ENCODE results near the gene PATL2.
"Not testable (repeated sequence)": the region's sequence is repeated elsewhere in the genome, so short reads cannot be mapped to it uniquely, and the experiment has no call there.

The PATL2 gene

GRCh38 chr15:44698641-44699040 lies 12.5 kb downstream of the PATL2 start:
- Histone ChIP-seq H3K27me3 (ENCODE audit: control insufficient read depth, insufficient read depth, low read length) (no peaks in the 10 kb centered on the region), H3K36me3 (ENCODE audit: control insufficient read depth, insufficient read depth, low read length) (no peaks in the 10 kb centered on the region), H3K9ac (ENCODE audit: low read length) (no peak overlapping the region), H3K4me3 (ENCODE audit: low read length) (no peak overlapping the region), H3K4me1 (ENCODE audit: control insufficient read depth, insufficient read depth, low read length) (no peaks in the 10 kb centered on the region), H3K9me3 (ENCODE audit: control insufficient read depth, low read length) (no peaks in the 10 kb centered on the region)

GRCh38 chr15:44697014-44697413 lies 14.1 kb downstream of the PATL2 start:
- no peak overlapping the region for H3K9ac ChIP-seq (ENCODE audit: low read length)
- no peak overlapping the region for H3K4me3 ChIP-seq (ENCODE audit: low read length)
- no peaks in the 10 kb centered on the region for H3K36me3 ChIP-seq (ENCODE audit: control insufficient read depth, insufficient read depth, low read length)
- H3K9me3 ChIP-seq (ENCODE audit: control insufficient read depth, low read length) = no peaks in the 10 kb centered on the region
- no peaks in the 10 kb centered on the region for H3K4me1 ChIP-seq (ENCODE audit: control insufficient read depth, insufficient read depth, low read length)
- no peaks in the 10 kb centered on the region for H3K27me3 ChIP-seq (ENCODE audit: control insufficient read depth, insufficient read depth, low read length)

GRCh38 chr15:44695294-44695693 lies 15.8 kb downstream of the PATL2 start:
- no peaks in the 10 kb centered on the region for H3K4me1 ChIP-seq (ENCODE audit: control insufficient read depth, insufficient read depth, low read length)
- H3K36me3 ChIP-seq (ENCODE audit: control insufficient read depth, insufficient read depth, low read length) = no peaks in the 10 kb centered on the region
- no peaks in the 10 kb centered on the region for H3K9me3 ChIP-seq (ENCODE audit: control insufficient read depth, low read length)
- no peak overlapping the region for H3K9ac ChIP-seq (ENCODE audit: low read length)
- H3K27me3 ChIP-seq (ENCODE audit: control insufficient read depth, insufficient read depth, low read length) = no peaks in the 10 kb centered on the region
- H3K4me3 ChIP-seq (ENCODE audit: low read length) = no peak overlapping the region

- H3K9me3 ChIP-seq (ENCODE audit: control insufficient read depth, low read length) = no peaks in the 10 kb centered on the region
- no peaks in the 10 kb centered on the region for H3K27me3 ChIP-seq (ENCODE audit: control insufficient read depth, insufficient read depth, low read length)
- no peak overlapping the region for H3K4me3 ChIP-seq (ENCODE audit: low read length)
- no peaks in the 10 kb centered on the region for H3K36me3 ChIP-seq (ENCODE audit: control insufficient read depth, insufficient read depth, low read length)
- H3K4me1 ChIP-seq (ENCODE audit: control insufficient read depth, insufficient read depth, low read length) = no peaks in the 10 kb centered on the region
- H3K9ac ChIP-seq (ENCODE audit: low read length) = no peak overlapping the region
These were observed 16.7 kb downstream of the PATL2 start for GRCh38 chr15:44694416-44694815.

- Histone ChIP-seq H3K36me3 (ENCODE audit: control insufficient read depth, insufficient read depth, low read length) (no peaks in the 10 kb centered on the region), H3K27me3 (ENCODE audit: control insufficient read depth, insufficient read depth, low read length) (no peaks in the 10 kb centered on the region)
These were observed 18.5 kb downstream of the PATL2 start for GRCh38 chr15:44692659-44693058.

GRCh38 chr15:44690245-44690644 lies 20.9 kb downstream of the PATL2 start:
- not testable (repeated sequence) for H3K27me3 ChIP-seq (ENCODE audit: control insufficient read depth, insufficient read depth, low read length); H3K4me1 ChIP-seq (ENCODE audit: control insufficient read depth, insufficient read depth, low read length); H3K4me3 ChIP-seq (ENCODE audit: low read length); H3K9me3 ChIP-seq (ENCODE audit: control insufficient read depth, low read length); H3K36me3 ChIP-seq (ENCODE audit: control insufficient read depth, insufficient read depth, low read length); H3K9ac ChIP-seq (ENCODE audit: low read length)

More at GRCh38 chr15:44692659-44693058, 18.5 kb downstream of the PATL2 start:
- Histone ChIP-seq H3K4me1 (ENCODE audit: control insufficient read depth, insufficient read depth, low read length) (no peaks in the 10 kb centered on the region), H3K9me3 (ENCODE audit: control insufficient read depth, low read length) (no peaks in the 10 kb centered on the region), H3K9ac (ENCODE audit: low read length) (no peak overlapping the region), H3K4me3 (ENCODE audit: low read length) (no peak overlapping the region)

GRCh38 chr15:44689318-44689717 lies 21.8 kb downstream of the PATL2 start:
- H3K4me3 ChIP-seq (ENCODE audit: low read length) = not testable (repeated sequence)

GRCh38 chr15:44682809-44683682 lies 28.1 kb downstream of the PATL2 start:
- H3K9me3 ChIP-seq (ENCODE audit: control insufficient read depth, low read length); H3K36me3 ChIP-seq (ENCODE audit: control insufficient read depth, insufficient read depth, low read length); H3K27me3 ChIP-seq (ENCODE audit: control insufficient read depth, insufficient read depth, low read length); H3K4me3 ChIP-seq (ENCODE audit: low read length): not testable (repeated sequence)
- peak overlapping the region; percentile 43 for H3K9ac ChIP-seq (ENCODE audit: low read length)
- H3K4me1 ChIP-seq (ENCODE audit: control insufficient read depth, insufficient read depth, low read length) = peaks cover 16% of the 10 kb centered on the region

More at GRCh38 chr15:44689318-44689717, 21.8 kb downstream of the PATL2 start:
- H3K36me3 ChIP-seq (ENCODE audit: control insufficient read depth, insufficient read depth, low read length); H3K9me3 ChIP-seq (ENCODE audit: control insufficient read depth, low read length); H3K4me1 ChIP-seq (ENCODE audit: control insufficient read depth, insufficient read depth, low read length); H3K9ac ChIP-seq (ENCODE audit: low read length); H3K27me3 ChIP-seq (ENCODE audit: control insufficient read depth, insufficient read depth, low read length): not testable (repeated sequence)

- H3K9me3 ChIP-seq (ENCODE audit: control insufficient read depth, low read length) = no peaks in the 10 kb centered on the region
- H3K4me3 ChIP-seq (ENCODE audit: low read length) = no peak overlapping the region
- no peaks in the 10 kb centered on the region for H3K36me3 ChIP-seq (ENCODE audit: control insufficient read depth, insufficient read depth, low read length)
- peaks cover 16% of the 10 kb centered on the region for H3K4me1 ChIP-seq (ENCODE audit: control insufficient read depth, insufficient read depth, low read length)
- H3K27me3 ChIP-seq (ENCODE audit: control insufficient read depth, insufficient read depth, low read length) = no peaks in the 10 kb centered on the region
- H3K9ac ChIP-seq (ENCODE audit: low read length) = no peak overlapping the region
These were observed 28.9 kb downstream of the PATL2 start for GRCh38 chr15:44682211-44682610.

- Histone ChIP-seq H3K4me1 (ENCODE audit: control insufficient read depth, insufficient read depth, low read length) (no peaks in the 10 kb centered on the region), H3K4me3 (ENCODE audit: low read length) (no peak overlapping the region), H3K9ac (ENCODE audit: low read length) (no peak overlapping the region), H3K9me3 (ENCODE audit: control insufficient read depth, low read length) (no peaks in the 10 kb centered on the region), H3K27me3 (ENCODE audit: control insufficient read depth, insufficient read depth, low read length) (no peaks in the 10 kb centered on the region), H3K36me3 (ENCODE audit: control insufficient read depth, insufficient read depth, low read length) (no peaks in the 10 kb centered on the region)
These were observed 34.4 kb downstream of the PATL2 start for GRCh38 chr15:44676676-44677075.

GRCh38 chr15:44675911-44676310 lies 35.2 kb downstream of the PATL2 start:
- Histone ChIP-seq H3K4me1 (ENCODE audit: control insufficient read depth, insufficient read depth, low read length) (no peaks in the 10 kb centered on the region), H3K4me3 (ENCODE audit: low read length) (no peak overlapping the region), H3K9ac (ENCODE audit: low read length) (no peak overlapping the region), H3K36me3 (ENCODE audit: control insufficient read depth, insufficient read depth, low read length) (no peaks in the 10 kb centered on the region), H3K9me3 (ENCODE audit: control insufficient read depth, low read length) (no peaks in the 10 kb centered on the region), H3K27me3 (ENCODE audit: control insufficient read depth, insufficient read depth, low read length) (no peaks in the 10 kb centered on the region)

GRCh38 chr15:44673639-44674038 lies 37.5 kb downstream of the PATL2 start:
- Histone ChIP-seq H3K36me3 (ENCODE audit: control insufficient read depth, insufficient read depth, low read length) (no peaks in the 10 kb centered on the region), H3K9ac (ENCODE audit: low read length) (no peak overlapping the region), H3K27me3 (ENCODE audit: control insufficient read depth, insufficient read depth, low read length) (no peaks in the 10 kb centered on the region), H3K4me3 (ENCODE audit: low read length) (no peak overlapping the region), H3K9me3 (ENCODE audit: control insufficient read depth, low read length) (no peaks in the 10 kb centered on the region), H3K4me1 (ENCODE audit: control insufficient read depth, insufficient read depth, low read length) (no peaks in the 10 kb centered on the region)

Data from mucosa of stomach (tissue), 1 donor.